D341Med (cell line): ENCODE measurements around the gene TUBGCP3.
"Not testable (repeated sequence)": the region's sequence is repeated elsewhere in the genome, so short reads cannot be mapped to it uniquely, and the experiment has no call there.

ENCODE experiments used
- DNase-seq: peaks from one replicate; pipeline ENCODE4 v3.0.0; 2012; ENCODE audit warnings: low spot score

Gene TUBGCP3, protein sequence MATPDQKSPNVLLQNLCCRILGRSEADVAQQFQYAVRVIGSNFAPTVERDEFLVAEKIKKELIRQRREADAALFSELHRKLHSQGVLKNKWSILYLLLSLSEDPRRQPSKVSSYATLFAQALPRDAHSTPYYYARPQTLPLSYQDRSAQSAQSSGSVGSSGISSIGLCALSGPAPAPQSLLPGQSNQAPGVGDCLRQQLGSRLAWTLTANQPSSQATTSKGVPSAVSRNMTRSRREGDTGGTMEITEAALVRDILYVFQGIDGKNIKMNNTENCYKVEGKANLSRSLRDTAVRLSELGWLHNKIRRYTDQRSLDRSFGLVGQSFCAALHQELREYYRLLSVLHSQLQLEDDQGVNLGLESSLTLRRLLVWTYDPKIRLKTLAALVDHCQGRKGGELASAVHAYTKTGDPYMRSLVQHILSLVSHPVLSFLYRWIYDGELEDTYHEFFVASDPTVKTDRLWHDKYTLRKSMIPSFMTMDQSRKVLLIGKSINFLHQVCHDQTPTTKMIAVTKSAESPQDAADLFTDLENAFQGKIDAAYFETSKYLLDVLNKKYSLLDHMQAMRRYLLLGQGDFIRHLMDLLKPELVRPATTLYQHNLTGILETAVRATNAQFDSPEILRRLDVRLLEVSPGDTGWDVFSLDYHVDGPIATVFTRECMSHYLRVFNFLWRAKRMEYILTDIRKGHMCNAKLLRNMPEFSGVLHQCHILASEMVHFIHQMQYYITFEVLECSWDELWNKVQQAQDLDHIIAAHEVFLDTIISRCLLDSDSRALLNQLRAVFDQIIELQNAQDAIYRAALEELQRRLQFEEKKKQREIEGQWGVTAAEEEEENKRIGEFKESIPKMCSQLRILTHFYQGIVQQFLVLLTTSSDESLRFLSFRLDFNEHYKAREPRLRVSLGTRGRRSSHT

DNA sequence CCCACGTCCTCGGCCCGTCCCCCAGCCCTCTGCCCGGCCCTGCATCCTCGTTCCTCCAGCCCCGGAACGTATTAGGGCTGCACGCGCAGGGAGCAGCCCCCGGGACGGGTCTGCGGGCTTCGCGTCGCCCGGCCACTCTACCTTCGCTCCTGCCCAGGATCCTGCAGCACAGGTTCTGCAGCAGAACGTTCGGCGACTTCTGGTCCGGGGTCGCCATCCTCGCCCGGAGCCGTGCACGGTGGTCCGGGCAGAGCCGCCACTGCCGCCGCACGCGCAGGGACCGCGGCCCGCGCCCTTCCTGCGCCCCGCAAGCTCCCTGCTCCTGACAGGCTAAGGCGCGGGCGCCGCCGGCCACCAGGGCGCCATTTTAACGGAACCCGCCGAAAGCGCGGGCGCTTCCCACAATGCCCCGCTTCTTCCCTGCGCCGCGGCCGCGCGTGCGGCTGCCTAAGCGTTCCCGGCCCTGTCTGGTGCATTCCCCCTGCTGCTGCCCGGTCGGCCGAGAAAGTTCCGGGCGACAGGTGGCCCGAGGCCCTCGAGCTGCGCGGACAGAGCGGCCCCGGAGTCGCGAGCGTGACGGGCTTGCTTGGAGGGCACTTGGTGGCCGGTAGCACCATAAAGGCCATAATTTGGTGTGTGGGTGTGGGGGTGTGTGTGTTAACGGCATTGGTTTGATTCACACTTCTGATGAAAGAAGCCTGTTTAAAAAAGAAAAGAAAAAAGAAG is at the start of gene TUBGCP3:
TSS of gene TUBGCP3 (minus strand) at position 390 of the 726 bp plus-strand sequence. CDS start at position 217, 173 bp downstream.
- peak; percentile 95 for DNase-seq

DNA sequence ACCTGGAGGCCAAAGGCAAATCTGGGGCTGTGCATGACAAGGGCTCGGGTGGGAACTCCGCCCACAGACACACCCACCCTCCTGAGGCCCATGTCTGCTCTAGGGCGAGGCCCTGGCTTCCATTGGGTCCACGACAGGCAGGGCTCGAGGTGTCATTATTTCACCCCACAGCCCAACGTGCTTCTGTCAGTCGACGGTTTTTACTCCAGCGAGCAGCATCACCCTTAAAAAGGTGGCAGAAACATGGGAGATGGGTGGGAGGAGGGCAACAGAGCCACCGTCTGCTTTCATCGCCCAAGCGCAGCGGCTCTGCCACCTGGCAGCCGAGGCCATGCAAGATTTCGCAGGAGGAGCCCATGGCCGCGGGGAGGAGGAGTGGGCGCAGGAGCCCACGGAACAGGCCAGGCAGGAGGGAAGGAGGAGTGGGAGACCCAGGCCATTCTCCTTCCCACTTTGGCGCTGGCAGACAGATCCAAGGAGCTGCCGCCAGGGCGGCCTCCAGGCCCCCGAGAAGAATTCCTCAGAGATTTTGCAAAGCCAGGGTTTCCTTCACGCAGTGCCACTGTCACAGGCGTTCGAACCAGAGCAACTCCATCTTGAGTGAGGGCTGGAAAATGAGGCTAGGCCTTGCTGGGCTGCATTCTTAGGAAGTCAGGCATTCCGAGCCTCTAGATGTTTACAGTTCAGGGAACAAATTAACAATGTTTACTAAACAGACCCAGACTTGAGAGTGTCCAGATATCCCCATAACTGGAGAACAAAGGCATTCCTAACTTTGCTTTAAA is 49.3 kb upstream of the TUBGCP3 start:
- no peak for DNase-seq

DNA sequence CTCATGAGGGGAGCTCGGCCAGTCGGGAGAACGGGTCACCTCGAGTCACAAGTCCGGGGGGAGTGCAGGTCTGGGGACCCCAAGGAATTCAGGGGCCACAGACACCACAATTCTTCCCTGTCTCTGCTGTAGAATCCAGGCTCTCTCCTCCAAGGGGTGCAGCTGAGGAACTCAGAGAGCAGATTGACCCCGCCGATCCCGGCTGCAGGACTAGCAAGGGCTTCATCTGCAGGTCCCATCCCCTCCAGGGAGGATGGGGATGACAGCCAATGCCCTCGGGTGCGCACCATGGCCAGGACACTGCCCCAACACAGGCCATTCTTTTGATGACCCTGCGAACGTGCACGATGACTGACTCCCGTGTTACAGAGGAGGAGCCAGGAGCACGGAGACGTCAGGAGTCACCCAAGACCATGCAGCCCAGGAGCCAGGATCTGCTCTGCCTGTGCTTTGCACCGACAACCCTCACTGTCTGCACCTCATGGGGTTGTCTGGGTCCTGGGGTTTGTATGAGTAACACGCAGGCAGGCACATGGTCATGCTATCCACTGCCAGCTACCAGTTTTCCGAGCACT is 48.5 kb upstream of the TUBGCP3 start:
- no peak for DNase-seq

DNA sequence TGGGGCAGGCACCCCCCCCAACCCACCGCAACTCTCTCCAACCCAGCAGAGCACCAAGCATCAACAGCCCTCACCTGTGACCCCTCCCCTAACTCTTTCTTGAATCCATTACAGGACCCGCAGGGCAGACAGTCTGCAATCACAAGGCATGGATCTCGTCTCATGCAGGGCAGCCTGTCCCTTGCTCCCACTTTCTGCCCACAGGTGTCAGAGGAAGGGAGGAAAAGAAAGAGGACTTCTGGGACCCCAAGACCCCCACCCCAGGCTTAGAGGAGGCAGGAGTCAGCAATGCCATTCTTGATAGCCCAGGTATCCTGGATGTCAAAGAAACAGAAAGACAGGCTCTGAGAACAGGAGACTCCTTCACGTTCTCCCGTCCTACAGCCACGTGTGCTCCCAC is 47.4 kb upstream of the TUBGCP3 start:
- DNase-seq, result no peak

DNA sequence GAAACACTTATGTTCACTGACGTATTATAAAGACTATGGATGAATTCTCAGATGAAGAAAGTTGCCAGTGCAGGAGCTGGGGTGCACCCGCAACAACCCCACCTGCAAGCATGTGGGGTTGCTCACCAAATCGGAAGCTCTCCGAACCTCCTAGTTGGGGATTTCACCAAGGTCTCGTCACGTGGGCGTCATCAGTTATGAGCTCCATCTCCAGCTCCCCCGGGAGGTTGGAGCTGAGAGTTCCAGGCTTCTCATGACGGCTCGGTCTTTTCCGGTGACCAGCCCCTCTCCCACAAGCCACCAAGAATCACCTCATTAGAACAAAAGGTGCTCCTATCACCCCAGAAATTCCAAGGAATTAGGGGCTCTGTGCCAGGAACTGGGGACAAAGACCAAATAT is 46.1 kb upstream of the TUBGCP3 start:
- DNase-seq, result no peak

DNA sequence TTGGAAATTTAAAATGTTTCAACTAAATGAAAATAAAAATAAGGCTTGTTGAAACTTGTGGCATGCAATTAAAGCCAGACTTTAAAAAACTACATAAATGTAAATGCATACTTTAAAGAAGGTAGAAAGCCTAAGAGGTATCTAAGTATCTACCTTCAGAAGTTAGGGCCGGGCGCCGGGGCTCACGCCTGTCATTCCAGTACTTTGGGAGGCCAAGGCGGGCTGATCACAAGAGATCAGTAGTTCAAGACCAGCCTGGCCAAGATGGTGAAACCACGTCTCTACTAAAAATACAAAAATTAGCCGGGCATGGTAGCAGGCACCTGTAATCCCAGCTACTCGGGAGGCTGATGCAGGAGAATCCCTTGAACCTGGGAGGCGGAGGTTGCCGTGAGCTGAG is 42.3 kb upstream of the TUBGCP3 start:
- DNase-seq, result not testable (repeated sequence)

DNA sequence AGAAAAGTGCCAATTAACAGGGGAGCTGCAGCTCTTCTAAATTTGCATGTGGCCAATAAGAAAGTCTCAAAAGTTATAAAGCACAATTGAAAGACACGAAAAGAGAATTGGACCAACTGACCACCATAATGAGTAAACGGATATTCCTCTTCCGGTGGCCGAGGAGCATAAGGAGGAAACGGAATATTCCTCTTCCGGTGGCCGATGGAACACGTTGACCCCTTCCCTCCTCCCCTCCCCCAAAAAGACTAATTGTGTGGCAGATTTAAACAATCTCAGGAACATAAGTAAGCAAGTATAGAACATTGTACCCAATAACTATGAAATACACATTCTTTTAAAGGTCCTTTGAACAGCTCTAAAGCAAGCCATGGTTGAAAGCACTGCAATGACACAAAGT is 41.2 kb upstream of the TUBGCP3 start:
- DNase-seq, result no peak

DNA sequence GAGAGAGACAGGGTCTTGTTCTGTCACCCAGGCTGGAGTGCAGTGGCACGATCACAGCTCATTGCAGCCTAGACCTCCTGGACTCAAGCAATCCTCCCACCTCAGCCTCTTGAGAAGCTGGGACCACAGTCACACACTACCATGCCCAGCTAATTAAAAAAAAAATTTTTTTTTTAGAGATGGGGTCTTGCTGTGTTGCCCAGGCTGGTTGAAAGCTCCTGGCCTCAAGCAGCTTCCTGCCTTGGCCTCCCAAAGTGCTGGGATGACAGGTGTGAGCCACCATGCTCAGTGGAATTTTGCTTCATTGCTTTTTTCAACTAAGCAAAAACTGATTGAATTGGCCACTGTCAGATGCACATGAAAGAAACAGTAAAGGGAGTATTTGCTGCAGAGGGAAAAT is 39.7 kb upstream of the TUBGCP3 start:
- DNase-seq, result not testable (repeated sequence)

DNA sequence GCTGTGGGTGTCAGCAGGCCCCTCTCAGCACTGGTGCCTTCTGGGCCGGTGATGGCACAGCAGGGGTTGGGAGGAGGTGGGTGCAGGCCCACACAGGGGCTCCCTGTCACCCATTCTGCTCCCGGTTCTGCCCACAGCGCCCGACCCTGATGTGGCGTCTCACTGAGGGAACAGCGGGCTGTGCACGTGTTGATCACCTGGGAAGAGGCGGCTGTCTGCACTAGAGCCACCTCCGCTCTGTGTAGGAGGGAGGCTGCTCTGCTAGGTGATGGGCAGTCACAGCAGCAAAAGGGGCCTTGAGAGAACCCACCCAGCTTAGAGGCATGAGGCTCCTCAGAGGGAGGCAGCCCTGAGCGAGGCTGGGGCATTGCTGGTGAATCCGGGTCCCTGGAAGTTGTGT is 39.2 kb upstream of the TUBGCP3 start:
- DNase-seq, result no peak

DNA sequence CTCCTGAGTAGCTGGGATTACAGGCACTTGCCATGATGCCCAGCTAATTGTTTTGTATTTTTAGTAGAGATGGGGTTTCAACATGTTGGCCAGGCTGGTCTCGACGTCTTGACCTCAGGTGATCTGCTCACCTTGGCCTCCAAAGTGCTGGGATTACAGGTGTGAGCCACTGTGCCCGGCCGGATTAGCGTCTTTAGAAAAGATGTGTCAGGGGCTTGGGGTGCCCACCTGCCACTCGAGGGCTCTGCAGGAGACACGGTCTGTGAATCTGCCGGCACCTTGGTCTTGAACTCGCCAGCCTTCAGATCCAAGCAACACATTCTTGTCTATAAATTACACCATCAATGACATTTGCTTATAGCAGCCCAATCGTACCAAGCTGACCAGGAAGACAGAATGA is 38.8 kb upstream of the TUBGCP3 start:
- DNase-seq, result no peak

DNA sequence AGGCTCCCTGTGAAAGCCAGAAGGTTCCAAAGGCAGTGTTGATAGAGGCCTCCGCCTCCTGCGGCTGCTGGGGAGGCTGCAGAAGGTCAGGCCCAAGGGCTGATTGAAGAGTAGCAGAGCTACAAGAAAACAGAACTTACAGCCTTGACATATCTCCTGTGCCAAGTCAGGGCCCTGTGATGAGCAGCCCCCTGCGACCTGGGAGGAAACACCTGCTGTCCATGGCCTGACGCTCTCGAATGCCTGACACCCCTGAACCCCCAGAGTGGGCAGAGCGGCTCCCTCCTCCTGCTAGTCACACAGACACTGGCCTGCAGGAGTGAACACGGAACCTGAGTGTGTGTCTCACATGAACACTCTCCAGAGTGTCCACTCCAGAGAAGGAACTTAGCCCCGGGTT is 38.2 kb upstream of the TUBGCP3 start:
- no peak for DNase-seq

DNA sequence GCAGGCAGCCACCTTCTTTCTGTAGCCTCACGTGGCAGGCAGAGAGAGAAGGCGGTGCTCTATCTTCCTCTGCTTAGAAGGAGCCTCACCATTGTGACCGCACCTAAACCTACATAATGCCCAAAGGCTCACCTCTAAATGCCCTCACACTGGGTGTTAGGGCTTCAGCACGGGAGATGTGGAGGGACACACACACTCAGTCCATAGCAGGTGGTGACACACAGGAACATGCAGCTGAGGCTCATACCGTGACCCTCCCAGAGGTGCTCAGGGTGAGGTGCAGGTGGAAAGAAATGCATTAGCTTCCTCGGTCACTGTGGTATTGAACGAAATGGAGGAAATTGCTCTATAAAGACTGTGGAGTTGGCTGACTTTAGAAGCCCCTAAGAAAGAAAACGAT is 37.7 kb upstream of the TUBGCP3 start:
- no peak for DNase-seq

DNA sequence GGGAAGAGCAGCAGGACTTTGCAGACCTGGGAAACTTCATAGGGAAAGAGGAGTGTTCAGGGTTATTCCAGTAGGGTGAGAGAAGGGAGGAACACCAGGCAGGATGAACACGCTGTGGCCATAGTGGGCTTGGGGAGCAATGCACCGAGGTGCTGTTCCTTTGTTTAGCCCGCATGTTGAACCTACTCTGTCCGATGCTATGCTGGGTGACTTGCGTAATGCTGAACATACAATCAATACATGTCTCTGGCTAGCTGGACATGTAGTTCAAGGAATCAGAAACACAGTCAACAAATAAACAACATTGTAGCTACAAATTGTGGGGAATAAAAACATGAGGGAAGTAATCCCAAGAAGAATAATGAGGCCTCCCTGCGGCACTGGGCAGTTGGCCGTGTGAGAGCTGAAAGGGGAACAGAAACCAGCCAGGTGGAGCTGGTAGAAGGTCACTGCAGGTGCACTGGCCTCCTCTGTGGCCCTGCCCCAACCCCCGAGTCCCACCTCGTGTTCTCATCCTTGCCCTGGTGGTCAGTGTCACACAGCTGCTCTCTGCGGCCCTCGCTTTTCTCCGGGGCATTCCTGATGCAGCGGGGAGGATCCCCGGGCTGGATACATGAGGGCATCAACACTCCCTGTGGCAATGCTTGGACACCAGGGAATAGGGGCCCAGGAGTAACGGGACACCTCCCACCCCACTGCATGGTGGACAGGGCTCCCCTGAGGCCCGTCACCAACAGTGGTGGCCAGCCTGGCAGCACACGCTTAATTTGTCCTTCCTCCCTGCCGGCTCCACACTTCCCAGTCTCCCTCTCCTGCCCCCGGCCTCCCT is 36.9 kb upstream of the TUBGCP3 start:
- DNase-seq, result no peak

DNA sequence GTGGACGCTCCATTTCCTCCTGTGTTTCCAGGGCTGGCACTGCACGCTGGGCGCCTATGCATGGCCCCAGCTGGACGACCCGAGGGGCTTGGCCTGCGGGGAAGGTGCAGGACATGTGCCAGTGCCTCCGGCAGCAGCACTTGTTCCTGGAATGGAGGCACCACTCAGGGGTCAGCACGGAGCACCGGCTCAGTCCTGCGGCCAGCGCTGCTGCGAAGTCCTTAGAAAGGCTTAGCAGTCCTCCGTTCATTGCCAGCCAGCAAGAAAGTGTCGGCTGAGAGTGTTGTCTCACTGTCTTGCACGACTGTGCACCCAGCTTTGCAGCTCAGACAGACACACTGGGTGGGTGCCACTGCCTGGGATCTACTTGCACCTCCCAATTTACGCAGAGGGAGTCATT is 36.1 kb upstream of the TUBGCP3 start:
- no peak for DNase-seq

DNA sequence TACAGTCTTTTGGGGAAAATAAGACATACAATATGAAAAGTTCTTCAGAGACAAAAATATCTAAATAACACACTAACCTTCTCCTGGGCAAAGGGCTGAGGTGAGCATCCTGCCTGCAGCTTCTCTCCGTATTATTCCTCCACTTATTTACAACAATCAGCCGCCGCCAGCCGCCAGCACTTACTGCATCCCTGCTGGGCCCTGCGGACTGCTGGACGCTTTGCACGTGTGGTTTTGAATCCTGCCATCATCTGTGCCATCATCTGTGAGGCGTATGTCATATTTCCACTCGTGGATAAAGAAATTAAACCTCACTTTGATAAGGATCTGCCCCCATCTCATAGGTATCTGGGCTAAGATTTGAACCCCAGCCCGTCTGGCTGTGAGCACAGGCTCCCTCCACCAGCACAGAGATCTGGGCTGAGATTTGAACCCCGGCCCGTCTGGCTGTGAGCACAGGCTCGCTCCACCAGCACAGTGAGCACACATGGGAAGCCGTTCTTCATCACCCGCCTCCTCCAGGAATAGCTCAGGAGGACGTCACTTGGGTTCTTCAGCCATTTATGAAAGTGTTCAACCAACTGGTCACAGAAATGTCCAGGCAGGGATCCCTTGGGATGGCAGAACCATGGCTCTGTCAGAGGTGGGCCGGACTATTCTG is 35.2 kb upstream of the TUBGCP3 start:
- no peak for DNase-seq

DNA sequence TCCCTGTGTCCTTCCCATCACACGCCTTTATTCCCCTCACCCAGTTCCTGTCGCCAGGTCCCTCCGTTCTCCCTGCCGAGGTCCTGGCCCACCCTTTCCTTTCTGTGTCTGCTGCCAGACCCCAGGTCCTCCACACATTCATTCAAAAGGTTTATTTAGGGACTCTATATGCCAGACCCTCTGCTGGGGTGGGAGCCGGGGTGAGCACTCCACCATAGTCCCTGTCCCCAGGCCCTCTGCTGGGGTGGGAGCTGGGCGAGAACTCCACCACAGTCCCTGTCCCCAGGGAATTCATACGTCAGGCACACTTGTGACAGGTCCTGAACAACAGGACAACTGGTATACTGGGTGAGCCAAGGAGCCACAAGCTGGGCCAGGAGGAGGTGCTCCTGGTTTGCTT is 34.4 kb upstream of the TUBGCP3 start:
- DNase-seq, result no peak

DNA sequence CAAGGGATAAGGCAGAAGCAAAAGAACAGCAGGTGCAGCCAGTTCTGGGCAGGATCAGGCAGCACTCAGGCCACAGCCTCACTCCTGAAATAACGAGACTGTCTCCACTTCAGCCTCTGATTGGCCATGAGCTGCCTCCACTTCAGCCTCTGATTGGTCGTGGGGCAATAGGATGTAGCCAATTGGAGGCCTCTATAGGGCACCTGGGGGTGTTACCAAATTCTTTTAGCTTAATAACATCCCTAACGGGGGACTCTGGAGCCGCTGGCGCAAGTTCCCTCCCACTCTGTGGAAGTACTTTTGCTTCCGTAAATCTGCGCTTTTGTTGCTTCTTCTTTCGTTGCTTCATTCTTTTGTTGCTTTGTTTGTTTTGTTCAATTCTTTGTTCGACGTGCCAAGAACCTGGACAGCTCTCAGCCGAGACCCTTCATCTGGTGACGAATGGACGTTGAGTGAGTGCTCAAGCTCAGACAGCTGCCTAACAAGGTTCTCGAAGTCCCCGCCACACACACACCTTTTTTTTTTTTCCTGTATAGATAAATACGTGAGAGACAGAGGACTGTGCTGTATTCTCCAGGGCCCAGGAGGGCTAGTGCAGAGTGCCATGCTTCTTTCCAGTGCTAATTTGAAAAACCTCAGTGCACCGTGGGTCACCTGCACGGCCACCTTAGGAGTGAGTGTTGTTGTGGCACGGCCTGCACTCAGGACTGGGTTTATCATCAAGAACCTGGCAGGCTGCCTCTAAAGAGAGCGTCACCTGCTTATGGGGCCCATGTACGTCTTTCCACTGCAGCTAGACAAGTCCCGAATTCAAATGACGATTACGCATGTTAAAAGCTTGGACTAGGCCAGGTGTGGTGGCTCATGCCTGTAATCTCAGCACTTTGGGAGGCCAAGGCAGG is 32.0 kb upstream of the TUBGCP3 start:
- DNase-seq, result no peak

DNA sequence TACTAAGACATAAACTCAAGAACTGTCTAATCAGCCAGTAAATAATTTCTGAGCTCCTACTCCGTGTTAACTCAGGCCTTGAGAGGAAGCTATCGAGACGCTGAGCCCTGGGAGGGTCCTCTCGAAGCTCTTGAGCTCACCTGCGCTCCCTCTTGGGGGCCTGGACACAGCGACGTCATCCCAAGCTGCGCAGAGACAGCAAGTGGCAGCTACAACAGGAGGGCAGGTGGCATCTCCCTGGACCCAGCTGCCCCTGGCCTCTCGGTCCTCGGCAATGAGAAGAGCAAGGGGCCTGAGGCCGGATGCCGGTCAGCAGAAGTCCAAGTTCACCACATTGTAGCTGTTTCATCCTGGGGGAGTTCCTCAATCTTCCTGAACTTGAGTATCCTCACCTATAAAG is 30.5 kb upstream of the TUBGCP3 start:
- no peak for DNase-seq
